ENCODE data around the gene PKHD1. TPM values are rescaled to one million over a fixed set of nuclear protein-coding genes. Genes with fewer than 3 reads are reported as not detected.

The PKHD1 gene
- total RNA-seq, 1 experiment from 2014 or later: 0.09 TPM

GRCh38 chr6:51887859-51888258 lies 199.6 kb downstream of the PKHD1 start:
- Mint-ChIP-seq H3K27me3 (ENCODE audit: low read depth) (no peaks in the 10 kb centered on the region; the same call in 1 of the 2 replicates), H3K9me3 (no peaks in the 10 kb centered on the region), H3K27ac (no peak overlapping the region), H3K4me1 (peaks cover 5 to 8% of the 10 kb centered on the region in 2 experiments), H3K4me3 (no peak overlapping the region), H3K36me3 (ENCODE audit: insufficient read depth in 1 of 3, low read depth in 3 of 3) (no peaks in the 10 kb centered on the region)
- TF ChIP-seq, protein P1, sequence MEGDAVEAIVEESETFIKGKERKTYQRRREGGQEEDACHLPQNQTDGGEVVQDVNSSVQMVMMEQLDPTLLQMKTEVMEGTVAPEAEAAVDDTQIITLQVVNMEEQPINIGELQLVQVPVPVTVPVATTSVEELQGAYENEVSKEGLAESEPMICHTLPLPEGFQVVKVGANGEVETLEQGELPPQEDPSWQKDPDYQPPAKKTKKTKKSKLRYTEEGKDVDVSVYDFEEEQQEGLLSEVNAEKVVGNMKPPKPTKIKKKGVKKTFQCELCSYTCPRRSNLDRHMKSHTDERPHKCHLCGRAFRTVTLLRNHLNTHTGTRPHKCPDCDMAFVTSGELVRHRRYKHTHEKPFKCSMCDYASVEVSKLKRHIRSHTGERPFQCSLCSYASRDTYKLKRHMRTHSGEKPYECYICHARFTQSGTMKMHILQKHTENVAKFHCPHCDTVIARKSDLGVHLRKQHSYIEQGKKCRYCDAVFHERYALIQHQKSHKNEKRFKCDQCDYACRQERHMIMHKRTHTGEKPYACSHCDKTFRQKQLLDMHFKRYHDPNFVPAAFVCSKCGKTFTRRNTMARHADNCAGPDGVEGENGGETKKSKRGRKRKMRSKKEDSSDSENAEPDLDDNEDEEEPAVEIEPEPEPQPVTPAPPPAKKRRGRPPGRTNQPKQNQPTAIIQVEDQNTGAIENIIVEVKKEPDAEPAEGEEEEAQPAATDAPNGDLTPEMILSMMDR (conservative IDR thresholded peaks at IDR 0.05): no peak
- no peaks in the 10 kb centered on the region for H3K9me3 ChIP-seq (ENCODE audit: control insufficient read depth, low read depth, low read length)
- no peak overlapping the region for H3T11ph ChIP-seq (ENCODE audit: low read length)
- no peak overlapping the region for H3K18ac ChIP-seq (ENCODE audit: insufficient read length, low read depth, low read length)
- no peaks in the 10 kb centered on the region for H3K79me2 ChIP-seq (ENCODE audit: insufficient read depth, low read length)
- no peaks in the 10 kb centered on the region; the same call in 1 of the 2 replicates for H3K4me1 ChIP-seq (ENCODE audit: insufficient read depth, low read length)
- H3K14ac ChIP-seq (ENCODE audit: insufficient read depth, low read length): no peak overlapping the region
- H2BK5ac ChIP-seq (ENCODE audit: insufficient read length, low read length): no peak overlapping the region
- H3K79me1 ChIP-seq (ENCODE audit: insufficient read depth, low read depth, low read length, poor library complexity, severe bottlenecking): no peaks in the 10 kb centered on the region
- WGBS (ENCODE audit: extremely low coverage, insufficient read length, low lambda C conversion rate): no CpG with 5 or more reads among the region's 2 CpGs
- no peak for DNase-seq
- no peak overlapping the region for H3K9ac ChIP-seq (ENCODE audit: extremely low read depth, insufficient read length, low read length)
- H2AK5ac ChIP-seq (ENCODE audit: insufficient read length, low read length): no peak overlapping the region
- H2BK15ac ChIP-seq (ENCODE audit: low read depth, low read length): no peak overlapping the region
- no peak overlapping the region for H3K27ac ChIP-seq (ENCODE audit: insufficient read length, low read depth, low read length)
- no peak overlapping the region for H2BK20ac ChIP-seq (ENCODE audit: low read depth, low read length, poor library complexity, severe bottlenecking)
- no peaks in the 10 kb centered on the region for H3K23me2 ChIP-seq (ENCODE audit: insufficient read length, low read depth, low read length, poor library complexity, severe bottlenecking)
- no peaks in the 10 kb centered on the region for H3K27me3 ChIP-seq (ENCODE audit: insufficient read depth, low read length)
- no peak overlapping the region for H3K4me2 ChIP-seq (ENCODE audit: insufficient read depth, insufficient read length, low read length)
- no peak overlapping the region for H2BK12ac ChIP-seq (ENCODE audit: insufficient read length, low read depth, low read length)
- no peak overlapping the region for H2AFZ ChIP-seq (ENCODE audit: low read length)
- H3K56ac ChIP-seq (ENCODE audit: insufficient read length, low read depth, low read length): no peak overlapping the region
- no peak overlapping the region for H2BK120ac ChIP-seq (ENCODE audit: low read depth, low read length, poor library complexity, severe bottlenecking)
- H3K4ac ChIP-seq (ENCODE audit: low read depth, low read length): no peak overlapping the region
- H4K91ac ChIP-seq (ENCODE audit: insufficient read length, low read depth, low read length): no peak overlapping the region
- no peak overlapping the region for H4K5ac ChIP-seq (ENCODE audit: insufficient read length, low read depth, low read length)
- H4K8ac ChIP-seq (replicated peaks; ENCODE audit: insufficient read length, low read depth, low read length): no peak overlapping the region
- H4K20me1 ChIP-seq (ENCODE audit: control insufficient read depth, insufficient read depth, insufficient read length): no peaks in the 10 kb centered on the region
- no peak overlapping the region for H3K23ac ChIP-seq (ENCODE audit: insufficient read length, low read depth, low read length)
